ENCODE data around the gene SLC9A9. TPM values are rescaled to one million over a fixed set of nuclear protein-coding genes. Genes with fewer than 3 reads are reported as not detected.

SLC9A9 gene
- total and polyA plus RNA-seq, 12 donors, result 1.3 to 8.4 (median 3.0) TPM

DNA sequence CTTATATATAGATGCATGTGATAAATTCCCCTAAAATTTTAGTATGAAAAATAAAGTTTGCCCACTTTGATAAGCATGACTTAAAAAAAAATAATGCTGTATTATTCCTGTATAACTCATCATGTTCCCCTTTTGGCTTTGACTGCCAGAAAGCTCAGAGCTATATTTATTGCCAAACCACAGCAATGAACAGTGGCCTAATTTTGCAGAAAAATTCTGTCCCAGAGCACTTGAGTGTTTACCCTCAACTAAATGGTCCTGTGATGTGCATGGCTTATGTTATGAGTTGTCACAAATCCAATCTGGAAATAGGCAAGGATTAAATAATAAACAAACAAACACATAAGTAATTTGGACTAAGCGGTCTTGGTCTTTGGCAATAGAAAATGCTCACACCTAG is 276.7 kb downstream of the SLC9A9 start:
- Histone ChIP-seq H3K9me3 (no peaks in the 10 kb centered on the region), H3K4me3 (no peak overlapping the region), H3K27ac (no peak overlapping the region), H3K4me1 (no peaks in the 10 kb centered on the region), H3K36me3 (peaks cover 0 to 4% (median 0%) of the 10 kb centered on the region in 9 donors), H3K27me3 (no peaks in the 10 kb centered on the region)
- TF ChIP-seq, protein P1, sequence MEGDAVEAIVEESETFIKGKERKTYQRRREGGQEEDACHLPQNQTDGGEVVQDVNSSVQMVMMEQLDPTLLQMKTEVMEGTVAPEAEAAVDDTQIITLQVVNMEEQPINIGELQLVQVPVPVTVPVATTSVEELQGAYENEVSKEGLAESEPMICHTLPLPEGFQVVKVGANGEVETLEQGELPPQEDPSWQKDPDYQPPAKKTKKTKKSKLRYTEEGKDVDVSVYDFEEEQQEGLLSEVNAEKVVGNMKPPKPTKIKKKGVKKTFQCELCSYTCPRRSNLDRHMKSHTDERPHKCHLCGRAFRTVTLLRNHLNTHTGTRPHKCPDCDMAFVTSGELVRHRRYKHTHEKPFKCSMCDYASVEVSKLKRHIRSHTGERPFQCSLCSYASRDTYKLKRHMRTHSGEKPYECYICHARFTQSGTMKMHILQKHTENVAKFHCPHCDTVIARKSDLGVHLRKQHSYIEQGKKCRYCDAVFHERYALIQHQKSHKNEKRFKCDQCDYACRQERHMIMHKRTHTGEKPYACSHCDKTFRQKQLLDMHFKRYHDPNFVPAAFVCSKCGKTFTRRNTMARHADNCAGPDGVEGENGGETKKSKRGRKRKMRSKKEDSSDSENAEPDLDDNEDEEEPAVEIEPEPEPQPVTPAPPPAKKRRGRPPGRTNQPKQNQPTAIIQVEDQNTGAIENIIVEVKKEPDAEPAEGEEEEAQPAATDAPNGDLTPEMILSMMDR (IDR thresholded peaks at IDR 0.05), result no peak
- DNase-seq, result no peak
- peak in 1 of 8 donors; percentile 54 for ATAC-seq
- intact Hi-C loops (cut with DNase I), result no loop called here
- 82 to 84% methylated on average over 1 of the region's 1 CpG for WGBS, 2 donors

DNA sequence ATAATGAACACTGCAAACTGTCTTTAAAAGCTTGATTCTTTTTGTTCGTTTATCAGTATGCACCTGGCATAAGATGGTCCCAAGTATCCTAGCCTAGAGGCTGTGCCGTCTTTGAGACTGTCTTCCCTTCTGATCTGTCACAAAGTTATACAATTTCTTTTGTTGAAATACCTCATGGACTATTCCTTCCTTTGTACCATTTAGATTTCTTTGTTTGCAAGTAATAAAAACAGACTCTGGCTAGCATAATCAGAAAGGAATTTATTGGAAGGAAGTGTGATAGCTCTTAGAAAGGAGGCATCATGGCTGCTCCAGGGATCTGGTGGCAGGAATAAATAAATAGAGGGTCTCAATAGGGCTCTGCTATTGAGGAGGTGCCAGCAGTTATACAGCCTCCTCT is 280.4 kb downstream of the SLC9A9 start:
- H3K36me3 ChIP-seq, result no peaks in the 10 kb centered on the region
- TF ChIP-seq, protein P1 (IDR thresholded peaks at IDR 0.05), result no peak
- no peak overlapping the region for H3K4me3 ChIP-seq
- H3K27ac ChIP-seq, result no peak overlapping the region
- intact Hi-C loops (cut with DNase I), result no loop called here
- WGBS, 2 donors, result 78 to 85% methylated on average over 2 of the region's 2 CpGs
- no peaks in the 10 kb centered on the region for H3K27me3 ChIP-seq
- DNase-seq (no peak), ATAC-seq (no peak)
- peaks cover 0 to 11% (median 0%) of the 10 kb centered on the region in 9 donors for H3K4me1 ChIP-seq
- no peaks in the 10 kb centered on the region for H3K9me3 ChIP-seq

DNA sequence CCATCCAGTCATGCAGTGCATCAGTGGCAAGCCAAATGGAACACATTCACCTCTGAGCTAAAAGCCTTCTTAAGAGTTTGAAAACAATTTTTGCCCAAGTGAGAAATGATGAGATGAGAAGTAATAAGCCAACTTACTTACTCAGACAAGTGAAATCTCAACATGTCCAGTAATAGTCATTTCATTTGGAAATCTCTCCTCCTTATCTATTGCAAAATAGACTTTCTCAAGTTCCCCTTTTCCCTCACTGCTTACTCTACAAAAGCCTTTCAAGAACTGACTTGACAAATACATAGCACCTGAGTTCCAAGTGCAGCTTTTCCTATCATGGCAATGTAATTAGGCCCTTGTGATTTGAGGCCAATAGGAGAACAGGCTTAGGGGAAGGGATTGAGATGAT is 282.3 kb downstream of the SLC9A9 start:
- H3K27ac ChIP-seq, result no peak overlapping the region
- peaks cover 0 to 11% (median 0%) of the 10 kb centered on the region in 9 donors for H3K4me1 ChIP-seq
- intact Hi-C loops (cut with DNase I), result no loop called here
- no peak overlapping the region for H3K4me3 ChIP-seq
- no peaks in the 10 kb centered on the region for H3K36me3 ChIP-seq
- H3K27me3 ChIP-seq, result no peaks in the 10 kb centered on the region
- TF ChIP-seq, protein P1 (IDR thresholded peaks at IDR 0.05), result no peak
- ATAC-seq (peak in 1 of 8 donors; percentile 67), DNase-seq (no peak)
- H3K9me3 ChIP-seq, result no peaks in the 10 kb centered on the region

DNA sequence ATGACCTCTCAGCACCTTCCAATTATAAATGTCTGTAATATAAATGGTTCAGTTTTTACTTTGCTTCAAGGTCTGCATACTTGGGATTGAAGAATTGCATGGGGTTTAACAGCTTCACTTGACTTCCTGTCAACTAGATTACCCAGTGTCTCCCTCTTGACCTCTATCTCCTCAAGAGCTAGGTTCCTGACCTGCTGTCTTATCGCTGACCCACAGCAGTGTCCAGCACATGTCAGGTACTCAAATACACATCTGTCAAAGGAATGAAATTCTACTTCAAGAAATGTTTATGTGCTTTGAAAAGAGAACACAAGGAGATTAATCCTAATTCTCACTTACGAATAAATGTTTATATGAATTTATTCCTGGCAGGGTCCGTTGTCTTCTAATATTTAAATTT is 284.5 kb downstream of the SLC9A9 start:
- Histone ChIP-seq H3K9me3 (peaks cover 0 to 3% (median 0%) of the 10 kb centered on the region in 11 donors), H3K27me3 (no peaks in the 10 kb centered on the region), H3K36me3 (no peaks in the 10 kb centered on the region), H3K4me1 (peaks cover 0 to 11% (median 0%) of the 10 kb centered on the region in 9 donors), H3K4me3 (no peak overlapping the region), H3K27ac (no peak overlapping the region)
- DNase-seq, result no peak
- ATAC-seq, result no peak
- intact Hi-C loops (cut with DNase I), result no loop called here
- WGBS, 2 donors, result 72 to 84% methylated on average over 3 of the region's 3 CpGs
- TF ChIP-seq, protein P1 (IDR thresholded peaks at IDR 0.05), result no peak

Measured in heart right ventricle (tissue), 16 donors.